ENCODE data around the gene PLXNA4.

DNA sequence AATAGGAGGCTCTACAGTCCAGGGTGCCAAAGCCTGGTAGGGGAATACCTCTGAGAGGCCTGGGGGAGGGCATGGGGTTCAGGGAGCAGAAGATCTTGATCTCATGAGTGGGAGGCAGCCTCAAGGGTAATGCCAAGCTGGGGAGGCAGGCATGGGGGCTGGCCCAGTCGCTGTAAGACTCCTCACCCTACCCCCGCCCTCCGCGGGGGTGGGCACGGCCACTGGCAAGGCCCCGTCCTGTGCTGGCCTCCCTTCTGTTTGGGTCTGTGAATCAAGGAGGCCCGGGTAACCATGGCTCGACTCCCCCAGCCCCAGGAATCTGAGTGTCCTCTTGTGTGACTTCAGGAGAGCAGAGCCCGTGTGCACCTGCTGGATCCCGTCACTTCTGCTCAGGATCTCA lies 473.9 kb downstream of the PLXNA4 start:
- TF ChIP-seq, protein P1, sequence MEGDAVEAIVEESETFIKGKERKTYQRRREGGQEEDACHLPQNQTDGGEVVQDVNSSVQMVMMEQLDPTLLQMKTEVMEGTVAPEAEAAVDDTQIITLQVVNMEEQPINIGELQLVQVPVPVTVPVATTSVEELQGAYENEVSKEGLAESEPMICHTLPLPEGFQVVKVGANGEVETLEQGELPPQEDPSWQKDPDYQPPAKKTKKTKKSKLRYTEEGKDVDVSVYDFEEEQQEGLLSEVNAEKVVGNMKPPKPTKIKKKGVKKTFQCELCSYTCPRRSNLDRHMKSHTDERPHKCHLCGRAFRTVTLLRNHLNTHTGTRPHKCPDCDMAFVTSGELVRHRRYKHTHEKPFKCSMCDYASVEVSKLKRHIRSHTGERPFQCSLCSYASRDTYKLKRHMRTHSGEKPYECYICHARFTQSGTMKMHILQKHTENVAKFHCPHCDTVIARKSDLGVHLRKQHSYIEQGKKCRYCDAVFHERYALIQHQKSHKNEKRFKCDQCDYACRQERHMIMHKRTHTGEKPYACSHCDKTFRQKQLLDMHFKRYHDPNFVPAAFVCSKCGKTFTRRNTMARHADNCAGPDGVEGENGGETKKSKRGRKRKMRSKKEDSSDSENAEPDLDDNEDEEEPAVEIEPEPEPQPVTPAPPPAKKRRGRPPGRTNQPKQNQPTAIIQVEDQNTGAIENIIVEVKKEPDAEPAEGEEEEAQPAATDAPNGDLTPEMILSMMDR (IDR thresholded peaks at IDR 0.05), result no peak
- TF ChIP-seq POLR2A (IDR thresholded peaks at IDR 0.05), result no peak

Data from body of pancreas (tissue), 4 donors.